NT2/D1 (cell line): ENCODE results near the gene HDAC10.
"Not testable (repeated sequence)": the region's sequence is repeated elsewhere in the genome, so short reads cannot be mapped to it uniquely, and the experiment has no call there.

ENCODE experiments used
- DNase-seq: peaks from one replicate; pipeline ENCODE4 v3.0.0-alpha.2; 2011; ENCODE audit warnings: low read depth, low spot score
- H3K27me3 ChIP-seq: 2 replicates; pipeline ENCODE4 v1.6.0; 2011; ENCODE audit warnings: mild to moderate bottlenecking; ENCODE audit not compliant: insufficient read length, insufficient read depth
- H3K36me3 ChIP-seq: 2 replicates; pipeline ENCODE4 v1.6.1; 2011; ENCODE audit warnings: mild to moderate bottlenecking, low read length, mixed read lengths; ENCODE audit not compliant: insufficient read depth, insufficient read length
- H3K4me1 ChIP-seq: 2 replicates; pipeline ENCODE4 v1.5.1; 2011; ENCODE audit not compliant: insufficient read depth, insufficient read length
- H3K4me3 ChIP-seq: 2 replicates; pipeline ENCODE4 v1.5.1; 2011; ENCODE audit warnings: low read depth; ENCODE audit not compliant: insufficient read length
- H3K9ac ChIP-seq: 2 replicates; pipeline ENCODE4 v1.6.0; 2011; ENCODE audit warnings: low read depth; ENCODE audit not compliant: insufficient read length
- H3K9me3 ChIP-seq: 2 replicates; pipeline ENCODE4 v1.5.1; 2011; ENCODE audit warnings: mild to moderate bottlenecking, low read length; ENCODE audit not compliant: insufficient read depth
- SUZ12 ChIP-seq: IDR thresholded peaks from 2 replicates; pipeline ENCODE4 v1.6.1; 2011; ENCODE audit not compliant: insufficient read length, insufficient read depth; ENCODE audit errors: extremely low read depth
- YY1 ChIP-seq: IDR thresholded peaks from 2 replicates; pipeline ENCODE4 v1.6.1; 2011; ENCODE audit not compliant: insufficient read length, insufficient read depth
- ZNF274 ChIP-seq: IDR thresholded peaks from 2 replicates; pipeline ENCODE4 v1.6.1; 2011; ENCODE audit warnings: mild to moderate bottlenecking, low read depth, low read length

The HDAC10 gene

DNA sequence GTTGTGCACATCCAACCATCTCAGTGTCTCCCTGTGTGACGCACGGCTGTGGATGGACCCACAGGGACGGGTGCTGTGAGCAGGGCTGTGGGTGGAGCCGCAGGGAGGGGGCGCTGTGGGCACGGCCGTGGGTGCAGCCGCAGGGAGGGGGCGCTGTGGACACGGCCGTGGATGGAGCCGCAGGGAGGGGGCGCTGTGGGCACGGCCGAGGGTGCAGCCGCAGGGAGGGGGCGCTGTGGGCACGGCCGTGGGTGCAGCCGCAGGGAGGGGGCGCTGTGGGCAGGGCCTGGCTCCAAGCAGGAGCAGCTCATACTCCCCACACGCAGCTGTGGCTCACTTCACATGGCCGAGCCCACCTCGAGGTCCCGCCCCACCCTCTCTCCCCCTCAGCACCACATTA is 25.1 kb upstream of the HDAC10 start:
- Histone ChIP-seq H3K4me3 (no peak overlapping the region), H3K27me3 (peaks cover 2% of the 10 kb centered on the region), H3K9me3 (peaks cover 11% of the 10 kb centered on the region; the same call in 1 of the 2 replicates), H3K36me3 (peaks cover 65% of the 10 kb centered on the region), H3K4me1 (peaks cover 7% of the 10 kb centered on the region), H3K9ac (no peak overlapping the region)
- no peak for DNase-seq
- no peak for TF ChIP-seq YY1
- no peak for TF ChIP-seq ZNF274
- no peak for TF ChIP-seq SUZ12

DNA sequence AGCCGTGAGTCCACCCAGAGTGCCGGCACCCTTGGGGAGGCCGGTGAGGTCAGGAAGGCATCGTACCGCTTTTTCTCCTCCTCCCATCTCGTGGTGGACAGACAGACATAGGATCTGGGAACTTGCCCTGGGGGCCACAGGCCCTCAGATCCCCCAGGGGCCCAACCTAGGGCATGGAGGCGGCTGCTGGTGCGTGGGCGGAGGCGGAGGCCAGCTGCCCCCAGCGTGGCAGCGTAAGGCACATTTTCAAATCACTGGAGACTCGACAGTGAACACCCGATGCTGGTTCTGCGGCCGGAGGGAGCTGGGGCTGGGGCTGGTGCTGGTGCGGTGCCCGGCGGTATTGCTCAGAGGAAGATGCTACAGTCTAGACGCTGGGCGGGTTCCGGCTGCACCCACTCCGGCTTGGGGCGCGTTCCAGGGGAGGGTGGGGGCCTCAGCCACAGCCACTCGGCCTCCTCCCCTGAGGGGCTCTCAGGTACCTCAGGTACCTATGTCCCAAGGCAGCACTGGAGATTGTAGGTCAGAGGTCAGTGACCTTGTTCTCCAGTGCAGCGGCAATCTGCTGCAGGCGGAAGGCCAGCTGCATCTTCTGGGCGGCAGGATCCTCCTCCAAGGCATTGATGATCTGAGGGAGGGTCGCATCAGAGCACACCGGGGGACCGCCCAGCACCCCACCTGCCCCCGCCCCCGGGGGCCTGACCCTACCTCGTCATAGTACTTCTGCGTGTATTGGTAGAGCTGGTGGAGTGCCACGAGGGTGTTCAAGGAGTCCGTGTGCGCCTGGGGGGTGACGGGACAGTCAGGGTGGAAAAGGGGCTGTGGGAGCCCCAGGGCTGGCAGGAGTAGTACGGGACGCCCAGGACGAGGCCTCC is 24.4 kb upstream of the HDAC10 start:
- Histone ChIP-seq H3K4me3 (no peak overlapping the region), H3K9ac (no peak overlapping the region), H3K4me1 (peaks cover 7% of the 10 kb centered on the region), H3K36me3 (peaks cover 59% of the 10 kb centered on the region), H3K27me3 (peaks cover 9% of the 10 kb centered on the region), H3K9me3 (peaks cover 11% of the 10 kb centered on the region; the same call in 1 of the 2 replicates)
- no peak for TF ChIP-seq YY1
- TF ChIP-seq ZNF274 = no peak
- no peak for TF ChIP-seq SUZ12
- DNase-seq = no peak

DNA sequence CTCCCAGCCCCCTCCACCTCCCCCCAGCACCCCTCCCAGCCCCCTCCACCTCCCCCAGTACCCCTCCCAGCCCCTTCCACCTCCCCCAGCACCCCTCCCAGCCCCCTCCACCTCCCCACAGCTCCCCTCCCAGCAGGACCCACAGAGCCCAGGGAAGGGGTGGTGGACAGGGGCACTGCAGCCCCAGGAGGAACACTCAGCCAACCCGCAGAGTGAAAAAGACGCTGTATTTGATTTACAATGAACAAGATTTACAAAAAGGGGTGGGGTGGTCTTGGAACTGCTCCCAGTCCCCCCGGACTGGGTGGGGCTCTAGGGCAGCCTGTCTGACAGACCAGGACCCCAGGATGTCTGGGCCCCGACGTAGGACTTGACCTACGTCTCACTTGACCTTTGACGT is 23.7 kb upstream of the HDAC10 start:
- H3K9me3 ChIP-seq = peaks cover 11% of the 10 kb centered on the region; the same call in 1 of the 2 replicates
- H3K4me1 ChIP-seq = peaks cover 7% of the 10 kb centered on the region
- H3K27me3 ChIP-seq = peaks cover 11% of the 10 kb centered on the region
- TF ChIP-seq SUZ12 (no peak), YY1 (no peak), ZNF274 (no peak)
- H3K36me3 ChIP-seq = peaks cover 53% of the 10 kb centered on the region
- no peak overlapping the region for H3K4me3 ChIP-seq
- no peak for DNase-seq
- H3K9ac ChIP-seq = no peak overlapping the region

DNA sequence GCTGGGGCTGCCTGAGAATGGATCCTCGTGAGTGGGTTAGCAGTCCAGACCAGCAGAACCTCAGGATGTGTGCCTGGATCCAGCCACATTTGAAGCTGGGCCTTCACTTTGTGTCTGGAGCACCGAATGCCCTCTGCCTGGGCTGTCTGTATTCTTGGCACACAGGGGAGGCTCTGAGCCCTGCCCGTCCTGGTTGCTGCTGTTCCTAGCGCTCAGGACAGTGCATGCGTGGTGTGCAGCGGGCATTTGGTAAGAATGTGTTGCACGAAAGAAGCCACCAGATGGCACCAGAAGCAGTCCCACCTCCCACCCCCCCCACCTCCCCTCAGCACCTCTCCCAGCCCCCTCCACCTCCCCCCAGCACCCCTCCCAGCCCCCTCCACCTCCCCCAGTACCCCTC is 23.2 kb upstream of the HDAC10 start:
- H3K4me3 ChIP-seq = no peak overlapping the region
- peaks cover 48% of the 10 kb centered on the region for H3K36me3 ChIP-seq
- no peak for TF ChIP-seq ZNF274
- no peak for TF ChIP-seq YY1
- no peak for TF ChIP-seq SUZ12
- H3K9ac ChIP-seq = no peak overlapping the region
- H3K4me1 ChIP-seq = peaks cover 8% of the 10 kb centered on the region
- peaks cover 11% of the 10 kb centered on the region; the same call in 1 of the 2 replicates for H3K9me3 ChIP-seq
- H3K27me3 ChIP-seq = peaks cover 15% of the 10 kb centered on the region
- DNase-seq = no peak

DNA sequence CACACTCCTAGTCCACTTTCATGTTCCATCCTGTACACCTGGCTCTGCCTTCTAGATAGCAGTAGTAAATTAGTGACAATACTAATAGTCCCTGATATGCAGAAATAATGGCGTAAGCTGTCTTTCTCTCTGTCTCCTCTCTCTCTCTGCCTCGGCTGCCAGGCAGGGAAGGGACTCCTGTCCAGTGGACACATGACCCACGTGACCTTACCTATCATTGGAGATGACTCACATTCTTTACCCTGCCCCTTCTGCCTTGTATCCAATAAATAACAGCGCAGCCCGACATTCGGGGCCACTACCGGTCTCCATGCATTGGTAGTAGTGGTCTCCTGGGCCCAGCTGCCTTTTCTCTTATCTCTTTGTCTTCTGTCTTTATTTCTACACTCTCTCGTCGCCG is 22.7 kb upstream of the HDAC10 start:
- H3K36me3 ChIP-seq = peaks cover 43% of the 10 kb centered on the region

DNA sequence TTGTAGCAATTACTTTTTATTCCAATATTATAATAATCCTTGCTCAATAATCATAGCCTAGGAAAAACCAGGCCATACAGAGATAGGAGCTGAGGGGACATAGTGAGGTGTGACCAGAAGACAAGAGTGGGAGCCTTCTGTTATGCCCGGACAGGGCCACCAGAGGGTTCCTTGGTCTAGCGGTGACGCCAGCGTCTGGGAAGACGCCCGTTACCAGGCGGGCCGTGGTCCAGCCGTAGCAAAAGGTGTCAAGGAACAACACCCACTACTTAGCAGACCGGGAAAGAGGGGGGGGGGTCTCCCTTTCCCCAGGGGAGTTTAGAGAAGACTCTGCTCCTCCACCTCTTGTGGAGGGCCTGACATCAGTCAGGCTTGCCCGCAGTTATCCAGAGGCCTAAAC is 22.3 kb upstream of the HDAC10 start:
- Histone ChIP-seq H3K9me3 (peaks cover 11% of the 10 kb centered on the region; the same call in 1 of the 2 replicates), H3K36me3 (peaks cover 39% of the 10 kb centered on the region), H3K4me1 (peaks cover 10% of the 10 kb centered on the region), H3K27me3 (peaks cover 21% of the 10 kb centered on the region)
- not testable (repeated sequence) for H3K4me3 ChIP-seq, DNase-seq, H3K9ac ChIP-seq

More for the DNA sequence above, 22.7 kb upstream of the HDAC10 start:
- DNase-seq, H3K4me3 ChIP-seq, H3K9ac ChIP-seq: not testable (repeated sequence)
- Histone ChIP-seq H3K4me1 (peaks cover 10% of the 10 kb centered on the region), H3K9me3 (peaks cover 11% of the 10 kb centered on the region; the same call in 1 of the 2 replicates), H3K27me3 (peaks cover 21% of the 10 kb centered on the region)

DNA sequence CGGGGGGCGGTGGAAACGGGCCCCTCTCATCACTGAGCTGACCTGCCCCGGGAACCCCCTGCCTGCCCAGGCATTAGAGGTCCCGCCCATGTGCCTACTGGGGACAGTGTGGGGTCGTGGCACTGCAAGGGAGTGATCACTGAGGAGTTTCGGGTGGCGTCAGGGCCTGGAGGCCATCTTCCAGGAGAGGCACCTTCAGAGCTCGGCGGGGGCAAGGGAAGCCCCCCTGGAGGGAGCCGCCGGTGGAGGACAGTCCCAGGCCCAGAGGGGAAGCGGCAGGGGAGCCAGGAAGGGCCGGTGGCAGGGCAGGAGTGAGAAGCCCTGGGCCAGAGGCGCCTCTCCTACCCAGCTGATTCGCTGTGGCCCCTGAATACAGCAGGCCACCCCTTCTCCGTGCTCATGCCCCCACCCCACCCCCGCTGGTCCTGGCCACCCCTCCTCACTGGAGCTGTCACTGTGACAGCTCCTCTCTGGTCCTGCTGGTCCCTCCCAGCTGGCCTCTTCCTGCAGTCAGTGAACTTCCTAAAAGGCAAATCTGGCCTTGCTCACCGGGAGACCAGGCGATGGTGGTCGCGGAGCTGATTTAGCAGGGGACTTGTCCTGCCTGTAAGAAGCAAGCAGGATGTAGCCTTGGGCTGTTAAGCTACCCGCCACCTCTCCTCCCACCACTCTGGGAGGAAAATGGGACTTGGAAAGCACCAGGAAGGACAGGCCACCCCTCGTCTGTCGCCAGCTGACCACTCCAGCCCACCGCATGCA is 21.2 kb upstream of the HDAC10 start:
- DNase-seq = no peak
- H3K9me3 ChIP-seq = peaks cover 11% of the 10 kb centered on the region; the same call in 1 of the 2 replicates
- H3K9ac ChIP-seq = peak overlapping the region; percentile 56
- peaks cover 28% of the 10 kb centered on the region for H3K36me3 ChIP-seq
- H3K27me3 ChIP-seq = peaks cover 21% of the 10 kb centered on the region
- TF ChIP-seq YY1 (no peak), SUZ12 (no peak), ZNF274 (no peak)
- no peak overlapping the region for H3K4me3 ChIP-seq
- peaks cover 10% of the 10 kb centered on the region for H3K4me1 ChIP-seq
